CD4-positive, alpha-beta T cell treated with Interleukin-4 for 4 hours (primary cell): ENCODE results near the gene CGB7.
"Not testable (repeated sequence)": the region's sequence is repeated elsewhere in the genome, so short reads cannot be mapped to it uniquely, and the experiment has no call there.

Experiments used
- DNase-seq: peaks from one replicate; pipeline ENCODE4 v3.0.0-alpha.2; 2020

The CGB7 gene

DNA sequence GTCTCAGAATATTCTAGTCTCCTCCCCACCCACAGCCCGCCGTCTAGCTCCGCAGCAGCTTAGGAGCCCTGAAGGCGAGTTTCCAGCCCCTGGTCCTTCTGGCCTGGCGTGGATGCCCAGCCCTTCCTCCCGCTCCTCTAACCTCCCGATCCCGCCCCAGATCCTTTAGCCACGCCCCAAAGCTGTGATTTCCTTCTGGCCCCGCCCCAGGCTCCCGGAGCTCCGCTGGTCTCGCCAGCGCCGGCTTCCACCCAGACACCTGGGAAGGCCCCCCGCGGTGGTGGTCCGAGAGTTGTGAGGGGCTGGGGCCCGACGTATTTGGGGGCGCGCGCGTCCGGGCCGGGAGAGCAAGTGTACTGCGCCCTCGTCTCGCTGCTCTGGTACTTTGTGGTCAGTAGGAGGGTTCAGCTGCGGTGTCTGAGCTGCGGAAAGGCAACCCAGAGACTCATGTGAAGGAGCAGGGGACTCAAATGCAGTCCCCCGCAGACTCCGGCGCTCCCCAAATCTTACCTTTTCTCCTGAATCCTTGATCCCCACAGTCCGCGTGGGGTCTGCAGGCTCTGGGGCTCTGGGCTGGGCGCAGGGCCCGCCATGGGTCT, at the start of gene CGB7:
CGB7 (minus strand) TSS at position 114 of the 599 bp plus-strand sequence. CDS start 2,374 bp downstream, outside the sequence.
- DNase-seq = peak; percentile 14

DNA sequence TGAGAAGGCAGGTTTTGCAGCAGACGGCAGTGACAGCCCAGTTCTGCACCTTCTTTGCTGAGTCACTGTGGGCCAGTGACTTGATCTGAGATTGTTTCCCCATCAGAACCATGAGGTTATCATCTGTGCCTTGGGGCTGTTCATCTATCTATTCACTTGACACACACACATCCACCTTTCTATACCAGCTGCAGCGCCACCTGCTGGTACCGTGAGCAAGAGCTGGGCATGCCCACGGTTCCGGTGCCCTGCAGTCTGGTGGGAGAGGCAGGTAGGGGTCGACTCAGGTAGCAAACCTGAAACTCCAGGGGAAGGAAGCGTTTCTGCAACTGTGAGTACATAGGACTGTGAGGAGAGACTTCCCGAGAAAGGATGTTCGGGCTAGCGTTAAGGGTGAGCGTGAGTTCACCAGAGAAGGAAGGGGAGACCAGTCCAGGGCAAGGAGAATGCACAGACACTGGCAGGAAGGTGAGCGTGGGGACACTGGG, 49.1 kb upstream of the CGB7 start:
- DNase-seq = peak; percentile 45

DNA sequence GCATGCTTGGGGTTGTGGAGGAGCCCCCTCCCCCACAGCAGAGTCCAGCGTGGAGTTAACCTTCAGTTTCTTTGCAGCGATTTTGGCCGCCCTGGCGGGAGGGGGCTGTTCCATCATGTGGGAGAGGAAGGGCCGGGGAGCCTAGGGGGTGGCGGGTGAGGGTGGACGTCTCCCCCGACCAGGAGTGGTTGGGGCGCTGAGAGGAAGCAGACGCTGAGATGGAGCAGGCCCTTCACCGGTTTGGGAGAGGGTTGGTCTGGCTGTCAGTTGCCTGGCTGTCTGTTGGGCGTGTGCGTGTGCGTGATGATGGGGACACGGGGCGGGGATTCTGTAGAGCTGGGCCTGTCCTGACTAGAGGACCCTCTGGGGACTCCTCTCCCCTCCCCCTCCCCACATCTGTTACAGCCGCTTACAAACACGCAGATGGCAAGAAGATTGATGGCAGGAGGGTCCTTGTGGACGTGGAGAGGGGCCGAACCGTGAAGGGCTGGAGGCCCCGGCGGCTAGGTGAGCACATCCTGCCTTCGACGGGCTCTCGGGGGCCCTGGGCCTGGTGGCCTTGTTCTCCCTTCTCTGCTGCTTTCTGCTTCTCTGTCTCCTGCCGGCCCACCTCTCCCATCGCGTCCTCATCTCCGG, 46.8 kb upstream of the CGB7 start:
- no peak for DNase-seq

DNA sequence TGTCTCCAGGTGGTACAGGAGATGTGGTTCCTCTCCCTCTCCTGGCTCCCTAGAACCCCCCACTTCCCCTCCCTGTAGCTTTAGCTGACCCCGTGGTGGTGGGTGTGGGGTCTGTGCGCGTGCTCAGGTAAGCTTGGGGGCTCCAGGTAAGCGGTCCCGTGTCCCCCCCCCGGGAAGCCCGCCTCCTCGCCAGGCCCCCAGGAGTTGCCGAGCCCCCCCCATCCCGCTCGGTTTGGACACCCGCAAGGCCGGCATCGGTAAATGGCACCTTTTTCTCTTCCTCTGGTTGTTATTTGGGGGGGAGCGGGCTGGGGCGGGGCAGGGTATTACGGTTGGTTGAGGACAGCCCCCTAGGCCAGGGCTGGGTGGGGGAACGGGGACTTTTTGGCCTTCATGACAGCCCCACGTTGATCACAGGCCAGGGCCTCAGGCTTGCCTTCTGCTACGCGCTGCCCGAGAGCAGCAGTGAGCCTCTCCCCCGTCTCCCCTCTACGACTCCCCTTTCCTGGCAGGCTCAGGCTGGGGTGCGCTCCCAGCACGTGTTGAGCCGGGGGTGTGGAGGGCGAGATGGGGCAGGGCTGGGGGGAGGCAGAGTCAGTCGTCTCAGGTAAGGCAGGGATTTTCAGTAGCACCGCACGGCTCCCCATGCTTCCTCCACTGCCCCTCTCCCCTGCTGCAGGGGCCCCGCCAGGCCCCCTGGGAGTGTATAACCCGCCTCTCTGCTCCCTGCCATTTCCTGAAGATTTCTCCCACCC, 46.0 kb upstream of the CGB7 start:
- DNase-seq = no peak

DNA sequence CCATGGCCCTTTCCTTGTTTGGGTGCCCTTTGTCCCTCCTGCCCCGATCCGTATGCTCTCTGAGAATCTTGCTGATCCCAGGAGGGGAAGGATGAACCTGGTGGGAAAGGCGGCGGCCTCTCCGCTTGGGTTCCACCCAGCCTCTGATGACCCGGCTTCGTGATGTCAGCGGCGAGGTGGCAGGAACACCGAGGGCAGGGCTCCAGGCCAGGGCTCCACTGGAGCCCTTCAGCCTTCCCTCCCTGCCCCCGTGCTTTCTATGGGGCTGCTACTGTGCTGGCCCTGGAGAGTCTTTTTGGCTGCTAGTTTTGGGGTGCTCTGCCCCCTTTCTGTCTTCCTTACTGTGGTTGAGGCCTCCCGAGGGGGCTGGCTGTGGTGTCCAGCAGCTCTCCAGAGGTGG, 44.8 kb upstream of the CGB7 start:
- no peak for DNase-seq

DNA sequence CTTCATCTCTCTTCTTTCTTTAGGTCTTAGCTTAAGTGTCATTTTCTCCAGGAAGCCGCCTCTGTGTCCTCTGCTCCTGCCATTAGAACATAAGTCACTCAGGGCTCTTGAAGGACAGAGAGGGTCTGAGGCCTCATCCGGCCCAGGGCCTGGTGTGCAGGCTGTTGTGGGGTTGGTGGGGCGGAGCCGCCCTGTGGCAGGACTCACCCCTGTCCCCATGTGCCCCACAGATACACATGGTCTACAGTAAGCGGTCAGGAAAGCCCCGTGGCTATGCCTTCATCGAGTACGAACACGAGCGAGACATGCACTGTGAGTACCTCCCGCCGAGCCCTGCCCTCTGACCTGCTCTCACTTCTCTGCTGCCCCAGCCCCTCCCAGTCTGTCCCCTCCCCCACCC, 43.6 kb upstream of the CGB7 start:
- no peak for DNase-seq

DNA sequence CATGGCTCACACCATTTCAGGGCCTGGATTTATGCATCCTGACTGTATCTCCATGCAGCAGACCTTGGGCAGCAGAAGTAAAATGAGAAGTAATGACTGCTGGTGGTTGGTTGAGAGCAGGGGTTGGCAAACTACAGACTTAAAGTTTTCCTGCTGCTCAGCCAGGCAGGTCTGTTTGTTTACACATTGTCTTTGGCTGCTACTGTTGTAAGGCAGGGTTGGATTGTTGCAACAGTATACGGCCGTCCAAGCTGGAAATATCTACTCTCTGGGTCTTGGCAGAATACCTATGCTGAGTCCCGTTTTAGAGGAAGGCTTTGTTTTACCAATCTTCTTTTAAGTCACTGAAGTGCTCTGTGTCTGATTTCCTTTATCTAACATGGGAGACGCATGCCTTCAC, 41.2 kb upstream of the CGB7 start:
- DNase-seq = no peak

DNA sequence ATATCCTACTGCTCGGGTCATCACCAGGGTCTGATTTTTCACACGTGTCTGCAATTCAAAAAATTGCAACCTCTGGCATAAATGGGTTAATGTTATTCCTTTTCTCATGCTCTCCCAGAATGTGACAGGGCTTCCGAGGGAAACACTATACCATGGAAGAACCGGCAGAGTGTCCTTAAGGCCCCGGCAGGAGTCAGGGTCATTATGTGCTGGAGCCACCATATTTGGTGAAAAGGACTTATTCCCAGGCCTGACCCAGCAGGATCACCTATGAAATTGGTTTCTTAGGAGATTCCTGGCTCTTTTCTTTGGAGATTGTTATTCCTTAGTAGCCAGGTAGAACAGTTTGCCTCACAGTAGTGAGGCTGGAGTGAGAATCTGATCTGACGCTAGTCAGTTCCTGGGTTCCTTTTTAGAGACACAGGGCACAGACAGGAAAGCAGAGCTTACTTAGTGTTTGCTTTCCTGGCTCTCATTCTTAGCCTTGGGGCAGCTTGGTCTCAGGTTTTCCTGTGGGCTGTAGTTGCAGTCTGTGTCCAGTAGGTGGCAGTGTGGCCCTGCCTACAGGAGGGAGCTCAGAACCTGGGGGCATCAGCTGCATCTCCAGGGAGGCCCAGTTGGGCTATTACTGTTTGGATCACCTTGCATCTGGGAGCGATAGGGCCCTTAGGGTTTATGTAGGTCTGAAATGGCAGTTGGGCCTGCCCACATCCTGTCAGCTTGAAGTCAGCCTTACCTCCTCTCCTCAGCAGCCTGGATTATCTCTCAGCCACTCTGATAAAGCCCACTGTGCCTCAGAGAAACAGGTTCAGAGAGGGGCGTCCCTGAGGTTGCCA, 40.1 kb upstream of the CGB7 start:
- DNase-seq = peak; percentile 74

DNA sequence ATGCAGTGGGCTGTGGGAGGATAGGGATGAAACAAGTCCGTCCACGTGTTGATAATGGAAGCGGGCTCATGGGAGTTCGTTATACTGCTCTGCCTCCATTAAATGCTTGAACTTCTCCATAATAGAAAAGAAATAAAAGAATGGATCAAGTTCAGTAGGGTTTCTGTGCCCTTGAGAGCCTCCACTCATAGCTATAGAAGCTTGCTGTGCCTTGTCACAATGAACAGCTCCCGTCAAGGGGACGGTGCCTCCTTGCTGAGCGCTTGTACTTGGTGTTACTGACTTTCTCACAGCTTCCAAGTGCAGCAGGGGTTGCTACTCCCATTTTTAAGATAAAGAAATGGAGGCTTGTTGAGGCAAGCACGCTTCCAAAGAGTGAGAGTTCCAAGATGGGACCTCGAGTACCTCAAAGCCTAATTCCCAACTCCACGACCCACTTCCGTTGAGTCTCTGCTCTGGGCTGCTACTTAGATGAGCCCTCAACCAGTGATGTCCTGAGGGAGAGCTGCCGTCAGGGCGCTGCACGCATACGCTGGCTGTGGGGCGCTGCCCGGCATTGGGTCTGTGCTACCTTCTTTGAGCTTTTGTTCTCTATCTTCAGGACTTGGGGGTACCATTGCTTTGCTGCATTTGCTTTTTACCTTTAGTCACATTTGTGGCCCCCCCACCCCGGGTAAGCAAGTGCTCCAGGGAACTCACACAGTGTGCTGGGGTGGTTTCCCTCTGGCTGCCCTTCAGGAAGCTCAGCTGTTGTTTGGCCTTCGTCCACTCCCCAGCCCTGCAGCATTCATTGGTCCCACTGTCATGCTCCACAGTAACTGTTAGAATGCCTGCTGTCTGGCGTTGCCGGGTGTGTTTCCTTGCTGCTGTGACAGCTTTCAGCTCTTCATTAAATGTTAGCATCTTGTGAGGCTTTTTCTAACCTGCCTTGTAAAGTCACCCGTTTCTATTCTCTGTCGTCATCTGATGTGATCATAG, 37.2 kb upstream of the CGB7 start:
- DNase-seq = no peak

DNA sequence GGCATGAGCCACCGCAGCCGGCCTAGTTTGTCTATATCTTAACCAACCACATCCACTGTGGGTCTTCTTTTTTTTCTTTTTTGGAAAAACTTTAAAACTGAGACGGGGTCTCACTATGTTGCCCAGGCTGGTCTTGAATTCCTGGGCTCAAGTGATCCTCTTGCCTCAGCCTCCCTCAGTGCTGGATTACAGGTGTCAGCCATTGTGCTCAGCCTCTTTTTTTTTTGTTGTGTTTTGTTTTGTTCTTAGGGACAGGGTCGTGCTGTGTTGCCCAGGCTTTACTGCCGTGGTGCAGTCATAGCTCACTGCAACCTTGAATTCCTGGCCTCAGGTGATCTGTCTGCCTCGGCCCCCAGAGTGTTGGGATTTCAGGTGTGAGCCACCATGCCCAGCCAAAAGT, 35.1 kb upstream of the CGB7 start:
- no peak for DNase-seq

DNA sequence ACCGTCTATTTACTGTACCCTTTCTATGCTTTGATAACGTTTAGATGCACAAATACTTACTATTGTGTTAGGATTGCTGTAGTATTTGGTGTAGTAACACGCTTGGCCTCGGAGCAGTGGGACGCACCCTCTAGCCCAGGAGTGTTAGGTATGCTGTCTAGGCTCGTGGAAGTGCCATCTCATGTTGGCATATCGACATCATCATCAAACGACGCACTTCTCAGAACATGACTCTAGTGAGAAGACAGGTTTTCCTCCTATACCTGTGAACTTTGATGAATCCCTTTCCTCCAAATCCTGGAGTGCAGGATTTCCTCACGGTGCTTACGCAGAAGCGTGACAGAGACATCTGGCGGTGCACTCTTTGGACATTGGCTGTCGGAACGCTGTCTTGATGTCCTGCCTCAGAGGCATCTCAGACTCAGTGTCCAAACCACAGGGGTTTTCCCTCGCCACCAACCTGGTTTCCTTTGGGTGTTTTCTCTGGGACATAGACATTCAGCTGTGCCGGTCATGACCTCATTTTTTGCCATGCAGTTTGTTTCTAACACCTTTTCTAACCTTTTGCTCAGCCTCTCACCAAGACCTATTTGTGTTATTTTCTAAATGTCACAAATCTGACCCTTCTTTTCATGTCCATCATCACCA, 34.0 kb upstream of the CGB7 start:
- DNase-seq = no peak

DNA sequence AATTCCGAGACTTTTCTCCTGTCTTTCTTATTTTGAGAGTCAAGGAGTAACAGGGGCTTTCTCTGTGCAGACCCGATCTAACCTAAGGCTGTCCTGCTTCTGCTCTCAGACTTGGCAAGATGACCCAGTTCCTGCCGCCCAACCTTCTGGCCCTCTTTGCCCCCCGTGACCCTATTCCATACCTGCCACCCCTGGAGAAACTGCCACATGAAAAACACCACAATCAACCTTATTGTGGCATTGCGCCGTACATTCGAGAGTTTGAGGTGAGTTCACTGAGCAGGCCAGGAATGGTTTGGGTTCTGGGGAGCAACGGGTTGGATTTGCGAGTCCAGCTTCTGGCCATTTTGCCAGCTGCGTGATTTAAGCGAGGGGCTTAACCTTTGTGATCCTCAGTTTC, 28.7 kb upstream of the CGB7 start:
- no peak for DNase-seq

DNA sequence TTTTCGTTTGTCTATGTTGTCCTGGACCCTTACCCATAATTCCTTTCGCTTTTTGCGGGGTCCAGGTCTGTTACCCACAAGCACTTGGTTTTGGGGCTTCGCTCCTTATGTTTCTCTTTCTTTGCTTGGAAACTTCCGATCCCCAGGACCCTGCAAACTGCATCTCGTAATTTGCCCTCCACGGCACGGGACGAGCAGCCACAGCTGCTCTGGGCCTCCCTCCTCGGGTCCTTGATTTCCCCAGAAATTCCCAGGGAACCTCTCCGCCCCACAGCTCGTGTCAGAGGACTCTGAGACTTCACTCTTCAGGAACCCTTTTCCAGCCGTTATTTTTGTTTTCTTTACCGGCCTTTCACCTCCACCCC, 28.3 kb upstream of the CGB7 start:
- no peak for DNase-seq

DNA sequence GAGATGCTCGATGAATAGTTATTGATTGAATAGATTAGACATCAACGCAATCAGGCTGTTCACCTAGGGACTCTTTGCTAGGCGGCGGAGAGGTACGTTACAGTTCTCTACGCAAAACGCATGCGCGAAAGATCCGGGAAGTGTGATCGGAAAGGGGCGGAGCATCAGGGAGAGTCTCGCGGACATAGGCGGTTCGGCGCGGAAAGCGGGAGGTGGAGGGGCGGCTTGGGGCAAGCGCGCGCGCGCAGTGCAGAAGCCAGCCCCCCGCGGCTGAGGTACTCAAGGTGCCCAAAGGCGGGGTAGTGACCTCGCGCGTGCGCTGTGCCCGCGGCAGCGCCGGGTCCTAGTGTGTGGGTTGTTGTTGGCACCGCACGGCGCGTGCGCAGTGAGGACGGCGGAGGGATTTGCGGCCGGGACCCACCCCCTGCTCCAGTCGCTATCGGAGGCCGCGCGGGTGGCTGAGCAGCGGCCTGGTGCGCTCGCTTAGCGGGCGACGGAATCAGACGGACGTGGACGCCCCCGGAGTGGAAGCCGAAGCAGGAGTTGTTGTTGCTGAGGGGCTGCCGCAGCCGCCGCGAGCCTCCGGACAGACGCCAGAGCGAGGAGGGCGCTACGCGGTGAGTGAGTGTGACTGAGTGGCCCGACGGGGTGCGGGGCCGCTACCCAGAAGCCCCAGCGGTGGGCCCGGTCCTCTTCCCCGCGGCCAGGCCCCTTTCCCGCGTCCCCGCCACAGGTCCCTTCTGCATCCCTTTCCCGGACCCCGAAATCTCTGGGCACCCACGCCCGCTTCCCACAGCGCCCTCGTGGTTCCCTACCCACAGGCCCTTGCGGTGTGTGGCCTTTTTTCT, 27.7 kb upstream of the CGB7 start, which contains the start of gene SNRNP70:
SNRNP70 (plus strand) TSS at position 432 of the 848 bp plus-strand sequence. CDS start 964 bp downstream, outside the sequence.
- DNase-seq = peak; percentile 100

DNA sequence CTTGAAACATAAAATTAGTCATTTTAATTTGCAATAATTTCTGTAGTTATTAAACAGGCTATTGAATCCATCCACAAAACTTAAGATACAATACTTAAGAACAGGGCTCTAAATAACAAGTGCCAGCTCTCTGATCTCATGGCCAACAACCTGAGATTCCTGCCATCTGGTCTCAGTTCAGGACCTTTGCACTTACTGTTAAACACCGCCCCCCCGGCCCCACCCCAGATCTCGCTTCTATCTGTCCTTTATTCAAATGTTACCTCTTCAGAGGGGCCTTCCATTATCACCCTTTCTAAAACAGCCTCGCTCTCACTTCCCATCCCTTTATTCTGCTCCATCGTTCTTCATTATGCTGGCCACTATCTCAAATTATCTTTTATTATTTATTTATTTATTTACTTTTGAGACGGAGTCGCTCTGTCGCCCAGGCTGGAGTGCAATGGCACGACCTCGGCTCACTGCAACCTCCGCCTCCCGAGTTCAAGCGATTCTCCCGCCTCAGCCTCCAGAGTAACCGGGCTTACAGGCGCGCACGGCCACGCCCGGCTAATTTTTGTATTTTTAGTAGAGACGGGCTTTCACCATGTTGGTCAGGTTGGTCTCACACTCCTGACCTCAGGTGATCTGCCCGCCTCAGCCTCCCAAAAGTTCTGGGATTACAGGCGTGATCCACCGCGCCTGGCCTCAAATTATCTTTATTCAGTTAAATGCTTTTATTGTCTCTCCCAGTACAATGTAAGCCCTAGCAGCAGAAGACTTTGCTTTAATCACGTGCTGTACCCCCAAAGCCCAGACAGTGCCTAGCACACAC, 26.9 kb upstream of the CGB7 start:
- no peak for DNase-seq

DNA sequence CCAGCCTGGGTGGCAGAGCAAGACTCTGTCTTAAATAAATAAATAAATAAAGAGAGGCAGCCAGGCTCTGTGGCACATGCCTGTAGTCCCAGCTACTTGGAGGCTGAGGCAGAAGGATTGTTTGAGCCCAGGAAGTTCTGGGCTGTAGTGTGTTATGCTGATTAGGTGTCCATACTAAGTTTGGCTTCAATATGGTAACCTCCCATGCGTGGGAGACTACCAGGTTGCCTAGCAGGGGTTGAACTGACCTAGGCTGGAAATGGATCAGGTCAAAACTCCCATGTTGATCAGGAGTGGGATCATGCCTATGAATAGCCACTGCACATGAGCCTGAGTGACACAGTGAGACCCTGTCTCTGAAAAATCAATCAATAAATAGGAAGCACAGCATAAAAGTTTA, 23.7 kb upstream of the CGB7 start:
- no peak for DNase-seq

DNA sequence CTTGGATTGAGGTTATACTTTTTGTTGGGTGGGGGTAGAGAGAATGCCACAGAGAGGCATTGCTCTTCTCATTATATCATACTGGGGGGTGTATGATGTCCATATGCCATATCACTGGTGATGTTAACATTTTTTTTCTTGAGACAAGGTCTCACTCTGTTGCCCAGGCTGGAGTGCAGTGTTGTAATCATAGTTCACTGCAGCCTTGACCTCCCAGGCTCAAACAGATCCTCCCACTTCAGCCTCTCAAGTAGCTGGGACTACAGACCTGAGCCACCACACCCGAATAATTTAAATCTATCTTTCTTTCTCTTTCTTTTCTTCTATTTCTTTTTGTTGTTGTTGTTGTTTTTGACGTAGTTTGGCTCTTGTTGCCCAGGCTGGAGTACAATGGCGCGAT, 22.8 kb upstream of the CGB7 start:
- DNase-seq = no peak

DNA sequence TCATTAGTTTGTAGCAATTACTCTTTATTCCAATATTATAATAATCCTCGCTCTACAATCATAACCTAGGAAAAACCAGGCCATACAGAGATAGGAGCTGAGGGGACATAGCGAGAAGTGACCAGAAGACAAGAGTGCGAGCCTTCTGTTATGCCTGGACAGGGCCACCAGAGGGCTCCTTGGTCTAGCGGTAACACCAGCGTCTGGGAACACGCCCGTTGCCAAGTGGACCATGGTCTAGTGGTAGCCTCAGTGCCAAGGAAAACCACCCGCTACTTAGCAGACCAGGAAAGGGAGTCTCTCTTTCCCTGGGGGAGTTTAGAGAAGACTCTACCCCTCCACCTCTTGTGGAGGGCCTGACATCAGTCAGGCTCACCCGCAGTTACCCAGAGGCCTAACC, 17.3 kb upstream of the CGB7 start:
- DNase-seq = not testable (repeated sequence)
